Psoas muscle (tissue), 8 donors: Measurements from ENCODE around the gene GRID1. TPM values are rescaled to one million over a fixed set of nuclear protein-coding genes. Genes with fewer than 3 reads are reported as not detected.

Experiments used
- ATAC-seq, 4 donors: fragments of 200-7000 bp; cut with Tn5 transposase; one replicate each; pipeline ENCODE4 v1.9.1; 2020; ENCODE audit warnings: moderate library complexity in 3 of 4, mild to moderate bottlenecking in 2 of 4
- DNase-seq, 2 donors: peaks; one replicate each; pipeline ENCODE4 v3.0.0-alpha.2; 2020
- H3K27ac ChIP-seq: fragments of 200-600 bp; one replicate; pipeline ENCODE4 v1.8.0; 2022
- H3K27me3 ChIP-seq, 3 donors: fragments of 200-600 bp in 1 of 3; one replicate each; pipeline versions ENCODE4 v1.6.1 to v1.8.0; 2013 to 2022; ENCODE audit warnings: low read length in 2 of 3, mild to moderate bottlenecking in 2 of 3, moderate library complexity in 1 of 3; ENCODE audit not compliant: insufficient read depth in 3 of 3
- H3K36me3 ChIP-seq, 2 donors: fragments of 200-600 bp in 1 of 2; one replicate each; pipeline versions ENCODE4 v1.6.1 to v1.8.0; 2013 to 2022; ENCODE audit warnings: low read depth in 1 of 2, mild to moderate bottlenecking in 1 of 2, moderate library complexity in 1 of 2; ENCODE audit not compliant: insufficient read depth in 1 of 2
- H3K4me1 ChIP-seq: fragments of 200-600 bp; one replicate; pipeline ENCODE4 v1.8.0; 2022
- H3K4me3 ChIP-seq: fragments of 200-600 bp; one replicate; pipeline ENCODE4 v1.8.0; 2022; ENCODE audit warnings: mild to moderate bottlenecking
- H3K9me3 ChIP-seq: fragments of 200-600 bp; one replicate; pipeline ENCODE4 v1.8.0; 2022
- CTCF ChIP-seq: fragments of 200-600 bp; IDR thresholded peaks from one replicate; pipeline ENCODE4 v1.8.0; 2022; ENCODE audit warnings: antibody characterized with exemption
- WGBS, 3 donors: extraction: QIAGEN DNeasy Blood & Tissue Kit; methylation state at CpG; one replicate each; pipeline versions ENCODE4 v1.1.6 to v1.1.7; 2013; 5-methylcytosine and 5-hydroxymethylcytosine counted together
- intact Hi-C, 2 donors: fragments of 100-400 bp; cut with DNase I; formaldehyde crosslinking; loops; one replicate each; pipeline versions ENCODE4 v1.11.0 to v1.14.2; 2022
- polyA plus RNA-seq, 3 donors: library from polyadenylated mRNA; stranded (reverse); fragments of 200-250 nt; gene quantifications; one replicate each; pipeline ENCODE4 v1.2.3, GENCODE V29; 2013
- total RNA-seq, 4 donors: library from RNA; stranded (reverse); fragmentation: NEBNext Ultra II Directional in 2 of 4; extraction: Animal tissue kit (Norgen Biotek cat#: 25700) in 2 of 4; gene quantifications; one replicate each; pipeline versions ENCODE4 v1.2.1 to v1.2.4, GENCODE V29; 2021 to 2023
- donor health status: healthy with polysubstance abuse.
- donor health status: DM: no; HTN: no; CAD: no; lungs with moderate emphysema.
- donor health status: Bipolar disorder and iron deficiency.
- donor health status: healthy.
- donor health status: DM: yes; HTN: yes; CAD: no.
- donor health status: DM: no; HTN: no; CAD: no.
- donor health status: DM: no; HTN: no; CAD: no.
- donor health status: DM: yes; HTN: yes; CAD: no.

The GRID1 gene
- total and polyA plus RNA-seq, 7 donors: 0.17 to 0.56 (median 0.24) TPM

DNA sequence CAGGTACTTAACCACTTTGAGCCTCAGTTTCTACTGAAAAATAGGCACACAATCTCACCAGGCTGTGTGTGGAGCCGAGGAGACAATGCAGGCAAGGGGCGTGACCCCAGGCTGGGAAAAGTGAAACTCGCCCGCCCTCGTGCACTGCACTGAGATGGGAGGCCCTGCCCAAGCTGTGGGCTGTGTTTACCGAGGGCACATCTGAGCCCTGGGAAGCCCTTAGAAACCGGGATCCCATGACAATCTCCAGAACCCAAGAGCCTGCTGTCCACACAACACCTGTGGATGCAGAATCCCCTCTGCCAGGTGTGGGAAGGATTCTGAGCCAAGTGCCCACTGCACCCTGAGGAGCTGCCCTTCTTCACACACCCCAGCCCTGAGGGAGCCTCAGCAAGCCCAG is 198.3 kb downstream of the GRID1 start:
- intact Hi-C loops: no loop called here
- 53 to 63% (median 55%) methylated on average over 7 of the region's 7 CpGs for WGBS, 3 donors
- no peaks in the 10 kb centered on the region for H3K4me1 ChIP-seq
- H3K36me3 ChIP-seq: no peaks in the 10 kb centered on the region
- no peak for DNase-seq
- ATAC-seq: no peak
- no peak overlapping the region for H3K4me3 ChIP-seq
- no peaks in the 10 kb centered on the region for H3K27me3 ChIP-seq
- TF ChIP-seq CTCF: no peak
- no peak overlapping the region for H3K27ac ChIP-seq
- H3K9me3 ChIP-seq: no peaks in the 10 kb centered on the region

GRCh38 chr10:86167762-86168128 is 198.8 kb downstream of the GRID1 start:
- H3K36me3 ChIP-seq: no peaks in the 10 kb centered on the region
- intact Hi-C loops: no loop called here
- H3K27ac ChIP-seq: no peak overlapping the region
- ATAC-seq (no peak), DNase-seq (no peak)
- H3K27me3 ChIP-seq: no peaks in the 10 kb centered on the region
- H3K4me3 ChIP-seq: no peak overlapping the region
- no peaks in the 10 kb centered on the region for H3K9me3 ChIP-seq
- TF ChIP-seq CTCF: no peak
- no peaks in the 10 kb centered on the region for H3K4me1 ChIP-seq
- 75 to 78% (median 77%) methylated on average over 4 of the region's 4 CpGs for WGBS, 3 donors

- no peak for TF ChIP-seq CTCF
- H3K27me3 ChIP-seq: no peaks in the 10 kb centered on the region
- no peaks in the 10 kb centered on the region for H3K9me3 ChIP-seq
- H3K4me1 ChIP-seq: no peaks in the 10 kb centered on the region
- no peak overlapping the region for H3K27ac ChIP-seq
- H3K4me3 ChIP-seq: no peak overlapping the region
- intact Hi-C loops: no loop called here
- WGBS, 3 donors: 71 to 80% (median 80%) methylated on average over 5 of the region's 5 CpGs
- ATAC-seq: no peak
- DNase-seq: no peak
- no peaks in the 10 kb centered on the region for H3K36me3 ChIP-seq
Measured at GRCh38 chr10:86167121-86167761, 199.4 kb downstream of the GRID1 start.

DNA sequence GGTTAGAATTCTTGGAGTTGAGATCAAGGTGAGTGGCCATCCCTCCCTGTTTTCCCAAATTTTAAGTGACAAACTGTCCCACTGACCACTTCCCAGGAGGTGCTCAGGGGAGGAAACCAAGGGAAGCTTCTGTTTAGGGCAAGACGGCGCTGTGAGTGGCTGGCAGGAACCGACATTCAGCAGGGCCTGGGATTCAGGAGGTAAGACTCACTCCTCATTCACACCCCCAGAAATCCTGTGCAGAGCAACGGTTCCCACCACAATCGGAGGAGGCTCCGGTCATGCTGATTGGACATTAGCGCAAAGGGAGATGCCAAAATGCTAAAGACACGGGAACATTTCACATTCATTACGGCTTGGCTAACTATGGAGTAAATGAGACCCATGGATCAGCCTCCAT is 200.9 kb downstream of the GRID1 start:
- DNase-seq (no peak), ATAC-seq (no peak)
- Histone ChIP-seq H3K27me3 (no peaks in the 10 kb centered on the region), H3K4me3 (no peak overlapping the region), H3K36me3 (no peaks in the 10 kb centered on the region), H3K27ac (no peak overlapping the region), H3K4me1 (no peaks in the 10 kb centered on the region), H3K9me3 (no peaks in the 10 kb centered on the region)
- intact Hi-C loops: no loop called here
- 83 to 88% (median 85%) methylated on average over 9 of the region's 9 CpGs for WGBS, 3 donors
- no peak for TF ChIP-seq CTCF
